Uterus (tissue), 4 donors: Measurements from ENCODE around the gene CASP2. TPM values are rescaled to one million over a fixed set of nuclear protein-coding genes. Genes with fewer than 3 reads are reported as not detected.

ENCODE experiments used
- DNase-seq, 2 donors: peaks; one replicate each; pipeline ENCODE4 v3.0.0-alpha.2; 2019 to 2020
- H3K27ac ChIP-seq, 2 donors: fragments of 200-600 bp; sonication (generic); 1 replicate in 1 of 2; 2 replicates in 1 of 2; pipeline ENCODE4 v1.5.1; 2016 to 2018
- H3K27me3 ChIP-seq, 2 donors: fragments of 200-600 bp; sonication (generic); one replicate each; pipeline ENCODE4 v1.5.1; 2018 to 2019; ENCODE audit warnings: control low read depth in 1 of 2
- H3K36me3 ChIP-seq, 2 donors: fragments of 200-600 bp; sonication (generic); one replicate each; pipeline ENCODE4 v1.5.1; 2019; ENCODE audit warnings: control low read depth in 1 of 2
- H3K4me1 ChIP-seq, 2 donors: fragments of 200-600 bp; sonication (generic); one replicate each; pipeline ENCODE4 v1.5.1; 2018 to 2019; ENCODE audit warnings: control low read depth in 1 of 2
- H3K4me3 ChIP-seq, 2 donors: fragments of 200-600 bp; sonication (generic); 1 replicate in 1 of 2; 2 replicates in 1 of 2; pipeline ENCODE4 v1.5.1; 2018 to 2019; ENCODE audit warnings: mild to moderate bottlenecking in 1 of 2
- H3K9me3 ChIP-seq, 2 donors: fragments of 200-600 bp; sonication (generic); one replicate each; pipeline ENCODE4 v1.5.1; 2019; ENCODE audit warnings: control low read depth in 1 of 2
- CTCF ChIP-seq, 4 experiments: fragments of 200-600 bp in 2 of 4; fragments of 450-650 bp in 2 of 4; sonication (generic) in 2 of 4; IDR thresholded peaks; one replicate each; pipeline ENCODE4 v1.5.1; 2016 to 2019; ENCODE audit warnings: antibody characterized with exemption in 4 of 4, mild to moderate bottlenecking in 2 of 4, moderate library complexity in 1 of 4
- POLR2A ChIP-seq, 2 donors: fragments of 450-650 bp; IDR thresholded peaks; one replicate each; pipeline ENCODE4 v1.6.1; 2016; ENCODE audit warnings: antibody characterized with exemption in 2 of 2, mild to moderate bottlenecking in 1 of 2, moderate library complexity in 1 of 2
- intact Hi-C: fragments of 100-400 bp; cut with DNase I; formaldehyde crosslinking; loops from one replicate; pipeline ENCODE4 v1.15.1; 2023; ENCODE audit warnings: low total_unique reads
- small RNA-seq: library from RNA; depleted of rRNA; stranded (forward); fragments of <200 nt; gene quantifications from one replicate; pipeline ENCODE3, GENCODE V24; 2016
- total RNA-seq, 4 donors: library from RNA; depleted of rRNA in 3 of 4; stranded (reverse); fragments of >200 nt in 3 of 4; gene quantifications; one replicate each; pipeline versions ENCODE4 v1.1.0 to v1.2.4, GENCODE V29; 2014 to 2023
- donor health status: DM: yes; HTN: yes; CAD: no.

CASP2 gene
- total RNA-seq, 4 donors from 2014 or later, result 4.1 to 32.2 (median 24.5) TPM

DNA sequence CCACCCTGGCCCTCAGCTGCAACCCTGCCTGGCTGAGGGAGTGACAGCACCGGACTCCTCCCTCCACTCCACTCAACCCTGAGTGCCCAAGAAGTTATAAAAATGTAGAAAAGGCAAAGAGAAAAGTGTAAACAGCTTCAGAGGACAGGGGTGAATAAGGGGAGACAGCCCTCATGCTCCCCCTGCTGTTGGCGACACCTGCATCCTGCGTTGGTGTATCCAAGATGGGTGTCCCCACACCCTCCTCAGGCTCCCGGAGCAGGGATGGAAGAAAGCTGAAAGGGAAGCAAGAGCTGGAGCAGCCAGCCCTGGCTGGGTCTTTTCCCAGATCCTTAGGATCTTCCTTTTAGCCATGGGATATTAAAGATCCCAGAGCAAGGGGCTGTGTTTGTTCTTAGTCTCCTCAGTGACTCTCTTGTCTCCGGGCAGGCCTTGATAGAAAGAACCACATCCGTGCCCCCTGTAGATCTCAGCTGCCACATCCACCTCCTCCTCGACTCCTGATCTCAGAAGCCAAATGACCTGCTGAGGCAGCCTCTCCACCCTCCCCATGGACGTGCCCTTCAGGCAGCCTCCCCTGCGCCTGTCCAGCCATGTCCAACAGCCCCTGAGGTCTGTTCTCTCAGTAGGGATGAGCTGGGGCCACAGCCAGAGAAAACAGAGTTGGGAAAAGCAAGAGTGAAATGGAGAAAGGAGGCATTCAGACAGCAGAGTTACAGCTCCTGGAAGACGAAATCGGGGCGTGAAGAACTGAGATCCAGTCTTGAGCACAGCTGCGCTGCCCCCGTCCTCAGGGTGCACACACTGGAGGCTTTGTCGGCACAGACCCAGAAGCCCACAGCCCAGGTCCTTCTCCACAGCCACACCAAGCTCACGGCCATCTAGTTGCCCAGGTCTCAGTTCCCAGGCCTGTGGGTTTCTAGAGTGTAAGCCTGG lies 67.6 kb downstream of the CASP2 start:
- Histone ChIP-seq H3K27me3 (no peaks in the 10 kb centered on the region), H3K4me1 (no peaks in the 10 kb centered on the region), H3K9me3 (no peaks in the 10 kb centered on the region), H3K27ac (no peak overlapping the region), H3K36me3 (no peaks in the 10 kb centered on the region), H3K4me3 (no peak overlapping the region)
- intact Hi-C loops, result no loop called here
- TF ChIP-seq POLR2A (IDR thresholded peaks at IDR 0.05), result no peak
- no peak for TF ChIP-seq CTCF (IDR thresholded peaks at IDR 0.05)
- DNase-seq, result no peak

GRCh38 chr7:143356414-143357050 lies 68.4 kb downstream of the CASP2 start:
- Histone ChIP-seq H3K27me3 (no peaks in the 10 kb centered on the region), H3K9me3 (no peaks in the 10 kb centered on the region), H3K4me3 (no peak overlapping the region), H3K4me1 (no peaks in the 10 kb centered on the region), H3K36me3 (no peaks in the 10 kb centered on the region), H3K27ac (no peak overlapping the region)
- TF ChIP-seq POLR2A (IDR thresholded peaks at IDR 0.05) (no peak), CTCF (IDR thresholded peaks at IDR 0.05) (no peak)
- intact Hi-C loops, result no loop called here
- DNase-seq, result no peak

Small RNA genes lying within 50 kb of the gene (small RNA-seq; reads per million reads assigned to genes)
- not detected for gene RN7SL481P
- gene RN7SL535P, result not detected

Other genes with a start within 250 kb of the CASP2 start
- not detected for gene OR6V1, start 236.0 kb upstream of the CASP2 start, total RNA-seq
- not detected for gene PIP, start 156.3 kb upstream of the CASP2 start, total RNA-seq
- not detected for gene TAS2R39, start 104.9 kb upstream of the CASP2 start, total RNA-seq
- not detected for gene TAS2R40, start 66.3 kb upstream of the CASP2 start, total RNA-seq
- gene GSTK1, start 24.9 kb upstream of the CASP2 start, total RNA-seq, result 100 to 1,000 TPM in 1 of 4 donors, 10 to 100 TPM in 3; 58.2 to 173 (median 86.9) TPM
- gene TMEM139, start 3.4 kb upstream of the CASP2 start, total RNA-seq, result 10 to 100 TPM in 1 of 4 donors, 1 to 10 TPM in 1, not detected in 2; 2.2 to 11.1 TPM
- gene CLCN1, start 27.8 kb downstream of the CASP2 start, total RNA-seq, result under 1 TPM in 2 of 4 donors, not detected in 2; 0.21 to 0.30 TPM
- gene FAM131B, start 74.4 kb downstream of the CASP2 start, total RNA-seq, result 10 to 100 TPM in 1 of 4 donors, 1 to 10 TPM in 3; 1.2 to 10.6 (median 6.5) TPM
- 100 to 1,000 TPM in 2 of 4 donors, 10 to 100 TPM in 2; 46.0 to 494 (median 95.9) TPM for gene ZYX, start 93.0 kb downstream of the CASP2 start, total RNA-seq
- gene EPHA1, start 120.5 kb downstream of the CASP2 start, total RNA-seq, result 1 to 10 TPM in 3 of 4 donors, not detected in 1; 1.3 to 5.6 (median 1.9) TPM
- gene TAS2R60, start 155.1 kb downstream of the CASP2 start, total RNA-seq, result 1 to 10 TPM in 1 of 4 donors, not detected in 3; 3.3 TPM
- gene TAS2R41, start 189.5 kb downstream of the CASP2 start, total RNA-seq, result 1 to 10 TPM in 1 of 4 donors, not detected in 3; 3.3 TPM